Mesenchymal stem cell (in vitro differentiated cells and primary cell): ENCODE results near the gene CNN3.

Experiments
- DNase-seq: peaks from one replicate; pipeline ENCODE4 v3.0.0-alpha.2; 2013
- H2AFZ ChIP-seq: one replicate; pipeline ENCODE4 v1.6.1; 2013; ENCODE audit warnings: low read depth, mild to moderate bottlenecking, control low read depth, inconsistent platforms, low read length, moderate library complexity
- H2AK5ac ChIP-seq: 2 replicates; pipeline ENCODE4 v1.6.1; 2013; ENCODE audit warnings: low read length, moderate library complexity, mild to moderate bottlenecking, inconsistent platforms; ENCODE audit not compliant: severe bottlenecking
- H2BK120ac ChIP-seq: one replicate; pipeline ENCODE4 v1.6.1; 2013; ENCODE audit warnings: low read depth, mild to moderate bottlenecking, inconsistent platforms, low read length, moderate library complexity
- H2BK12ac ChIP-seq, 2 experiments: one replicate each; pipeline ENCODE4 v1.6.1; 2013; ENCODE audit warnings: inconsistent platforms in 2 of 2, low read length in 2 of 2, mild to moderate bottlenecking in 2 of 2, moderate library complexity in 2 of 2, control low read depth in 1 of 2
- H2BK15ac ChIP-seq: one replicate; pipeline ENCODE4 v1.6.1; 2013; ENCODE audit warnings: mild to moderate bottlenecking, low read depth, inconsistent platforms; ENCODE audit not compliant: poor library complexity, severe bottlenecking
- H2BK5ac ChIP-seq: 2 replicates; pipeline ENCODE4 v1.6.1; 2013; ENCODE audit warnings: low read depth, mild to moderate bottlenecking, low read length, control low read depth, inconsistent platforms; ENCODE audit not compliant: poor library complexity, severe bottlenecking
- H3K14ac ChIP-seq, 2 experiments: one replicate each; pipeline ENCODE4 v1.6.1; 2013; ENCODE audit warnings: inconsistent platforms in 2 of 2, low read length in 2 of 2, control low read depth in 1 of 2, mild to moderate bottlenecking in 1 of 2, moderate library complexity in 1 of 2
- H3K18ac ChIP-seq, 2 experiments: one replicate each; pipeline ENCODE4 v1.6.1; 2013; ENCODE audit warnings: inconsistent platforms in 2 of 2, low read length in 2 of 2, control low read depth in 1 of 2, low read depth in 1 of 2, mild to moderate bottlenecking in 1 of 2
- H3K23ac ChIP-seq, 2 experiments: one replicate each; pipeline ENCODE4 v1.6.1; 2013; ENCODE audit warnings: inconsistent platforms in 2 of 2, low read length in 2 of 2, mild to moderate bottlenecking in 2 of 2, moderate library complexity in 2 of 2, control low read depth in 1 of 2
- H3K27ac ChIP-seq: 2 replicates; pipeline ENCODE4 v1.5.1; 2013; ENCODE audit warnings: mild to moderate bottlenecking, moderate library complexity, low read length, control low read depth, inconsistent platforms; ENCODE audit not compliant: poor library complexity, severe bottlenecking
- H3K27me3 ChIP-seq, 2 experiments: 2 replicates each; pipeline versions ENCODE4 v1.6.1 to v1.7.0; 2013; ENCODE audit warnings: low read length in 2 of 2, mild to moderate bottlenecking in 2 of 2, moderate library complexity in 2 of 2, control low read depth in 1 of 2, inconsistent platforms in 1 of 2; ENCODE audit not compliant: control insufficient read depth in 1 of 2, insufficient read depth in 1 of 2
- H3K36me3 ChIP-seq, 2 experiments: 2 replicates each; pipeline versions ENCODE4 v1.6.1 to v1.7.0; 2013; ENCODE audit warnings: low read length in 2 of 2, control low read depth in 1 of 2, inconsistent platforms in 1 of 2, low read depth in 1 of 2, mild to moderate bottlenecking in 1 of 2; ENCODE audit not compliant: insufficient read depth in 2 of 2, control insufficient read depth in 1 of 2
- H3K4ac ChIP-seq, 2 experiments: one replicate each; pipeline ENCODE4 v1.6.1; 2013; ENCODE audit warnings: inconsistent platforms in 2 of 2, low read length in 2 of 2, mild to moderate bottlenecking in 2 of 2, moderate library complexity in 2 of 2, control low read depth in 1 of 2, low read depth in 1 of 2
- H3K4me1 ChIP-seq: 2 replicates; pipeline ENCODE4 v1.6.1; 2013; ENCODE audit warnings: low read depth, low read length, control low read depth; ENCODE audit not compliant: control insufficient read depth, insufficient read depth
- H3K4me2 ChIP-seq: 2 replicates; pipeline ENCODE4 v1.6.1; 2013; ENCODE audit warnings: low read length, mild to moderate bottlenecking, inconsistent platforms; ENCODE audit not compliant: poor library complexity, severe bottlenecking
- H3K4me3 ChIP-seq, 2 experiments: 2 replicates each; pipeline versions ENCODE4 v1.5.1 to v1.7.0; 2013; ENCODE audit warnings: low read length in 2 of 2, mild to moderate bottlenecking in 2 of 2, control low read depth in 1 of 2, low read depth in 1 of 2; ENCODE audit not compliant: insufficient read depth in 1 of 2
- H3K79me1 ChIP-seq: replicated peaks from 2 replicates; pipeline ENCODE4 v1.6.1; 2013; ENCODE audit warnings: mild to moderate bottlenecking, control low read depth, low read length, inconsistent platforms; ENCODE audit not compliant: poor library complexity, severe bottlenecking
- H3K9ac ChIP-seq: 2 replicates; pipeline ENCODE4 v1.7.0; 2013; ENCODE audit warnings: mild to moderate bottlenecking, low read length, moderate library complexity
- H3K9me3 ChIP-seq: 2 replicates; pipeline ENCODE4 v1.7.0; 2013; ENCODE audit warnings: mild to moderate bottlenecking, low read length; ENCODE audit not compliant: control insufficient read depth
- H4K8ac ChIP-seq: one replicate; pipeline ENCODE4 v1.6.1; 2013; ENCODE audit warnings: inconsistent platforms, mild to moderate bottlenecking, low read length, moderate library complexity
- H4K91ac ChIP-seq: one replicate; pipeline ENCODE4 v1.6.1; 2013; ENCODE audit warnings: mild to moderate bottlenecking, low read length, inconsistent platforms
- WGBS: methylation state at CpG from one replicate; pipeline ENCODE4 v1.1.7; 2013; ENCODE audit warnings: mixed read lengths; 5-methylcytosine and 5-hydroxymethylcytosine counted together

CNN3 gene

DNA sequence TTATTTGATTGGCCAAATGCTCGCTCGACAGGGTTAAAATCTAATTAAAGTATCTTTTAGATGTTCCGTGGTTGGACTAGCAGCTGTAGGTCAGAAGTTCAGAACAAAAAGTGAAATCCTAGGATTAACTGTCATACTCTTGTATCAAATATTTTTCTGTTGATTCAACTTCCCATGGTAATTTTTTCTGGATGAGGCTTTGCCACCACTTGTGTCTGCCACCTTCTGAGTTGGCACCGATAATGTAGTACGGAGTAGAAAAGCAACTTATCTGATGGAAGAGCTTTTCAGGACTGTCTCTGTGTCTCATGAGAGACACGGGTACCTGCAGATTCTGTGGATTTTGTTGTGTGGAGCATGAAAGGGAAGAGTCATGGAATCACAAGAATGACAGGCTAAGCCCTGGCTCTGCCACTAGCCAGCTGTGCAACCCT, 44.6 kb upstream of the CNN3 start:
- Histone ChIP-seq H4K8ac (no peak overlapping the region), H3K9me3 (no peaks in the 10 kb centered on the region), H4K91ac (no peak overlapping the region), H3K27ac (no peak overlapping the region), H2BK12ac (peak overlapping the region in 1 of 2 experiments; percentile 78), H3K4me2 (no peak overlapping the region), H3K79me1 (no peaks in the 10 kb centered on the region), H3K9ac (peak overlapping the region; percentile 0), H3K4me1 (peaks cover 8% of the 10 kb centered on the region), H3K23ac (no peak overlapping the region), H2BK120ac (no peak overlapping the region), H2AK5ac (no peak overlapping the region), H2AFZ (no peak overlapping the region), H3K4ac (peak overlapping the region in 1 of 2 experiments; percentile 50), H3K14ac (no peak overlapping the region), H3K36me3 (no peaks in the 10 kb centered on the region), H3K4me3 (no peak overlapping the region), H3K27me3 (no peaks in the 10 kb centered on the region), H2BK5ac (no peak overlapping the region), H3K18ac (no peak overlapping the region), H2BK15ac (no peak overlapping the region)
- WGBS, result 47% methylated on average over 3 of the region's 6 CpGs
- DNase-seq, result no peak

- no peak overlapping the region for H2BK120ac ChIP-seq
- no peak overlapping the region for H3K27ac ChIP-seq
- H3K18ac ChIP-seq, result peak overlapping the region; percentile 24 to 33
- H3K4me1 ChIP-seq, result peaks cover 8% of the 10 kb centered on the region
- H3K27me3 ChIP-seq, result no peaks in the 10 kb centered on the region
- peak overlapping the region in 1 of 2 experiments; percentile 84 for H2BK12ac ChIP-seq
- no peak overlapping the region for H3K4me3 ChIP-seq
- no peaks in the 10 kb centered on the region for H3K36me3 ChIP-seq
- no peak overlapping the region for H3K4me2 ChIP-seq
- H3K14ac ChIP-seq, result no peak overlapping the region
- peak overlapping the region; percentile 41 for H4K8ac ChIP-seq
- no peaks in the 10 kb centered on the region for H3K9me3 ChIP-seq
- peak overlapping the region; percentile 1 for H3K9ac ChIP-seq
- H4K91ac ChIP-seq, result no peak overlapping the region
- H3K23ac ChIP-seq, result no peak overlapping the region
- no peak overlapping the region for H2BK5ac ChIP-seq
- no peak overlapping the region for H2AFZ ChIP-seq
- H3K4ac ChIP-seq, result no peak overlapping the region
- no peak for DNase-seq
- peak overlapping the region; percentile 83 for H2BK15ac ChIP-seq
- no peak overlapping the region for H2AK5ac ChIP-seq
- H3K79me1 ChIP-seq, result no peaks in the 10 kb centered on the region
- 10% methylated on average over 1 of the region's 2 CpGs for WGBS
Measured at GRCh38 chr1:94970783-94971182, 43.9 kb upstream of the CNN3 start.

- WGBS, result 98% methylated on average over 5 of the region's 6 CpGs
- Histone ChIP-seq H3K4me1 (peaks cover 8% of the 10 kb centered on the region), H2AFZ (no peak overlapping the region), H2BK120ac (no peak overlapping the region), H2BK5ac (no peak overlapping the region), H3K18ac (no peak overlapping the region), H4K8ac (no peak overlapping the region), H3K36me3 (no peaks in the 10 kb centered on the region), H2BK12ac (no peak overlapping the region), H4K91ac (no peak overlapping the region), H3K4me3 (no peak overlapping the region), H3K14ac (no peak overlapping the region), H3K9me3 (no peaks in the 10 kb centered on the region), H3K4me2 (no peak overlapping the region), H3K9ac (no peak overlapping the region), H3K27ac (no peak overlapping the region), H2BK15ac (no peak overlapping the region), H3K27me3 (no peaks in the 10 kb centered on the region), H3K79me1 (no peaks in the 10 kb centered on the region), H3K23ac (no peak overlapping the region), H3K4ac (no peak overlapping the region), H2AK5ac (no peak overlapping the region)
- DNase-seq, result no peak
Measured at GRCh38 chr1:94969137-94969536, 42.2 kb upstream of the CNN3 start.

GRCh38 chr1:94966033-94966432, 39.1 kb upstream of the CNN3 start:
- H2BK120ac ChIP-seq, result no peak overlapping the region
- H4K91ac ChIP-seq, result no peak overlapping the region
- H3K18ac ChIP-seq, result no peak overlapping the region
- no peak overlapping the region for H2BK12ac ChIP-seq
- H2AFZ ChIP-seq, result no peak overlapping the region
- no peak overlapping the region for H2BK5ac ChIP-seq
- H3K4me3 ChIP-seq, result no peak overlapping the region
- no peak overlapping the region for H3K9ac ChIP-seq
- no peak overlapping the region for H2AK5ac ChIP-seq
- no peak overlapping the region for H3K27ac ChIP-seq
- peaks cover 1% of the 10 kb centered on the region for H3K4me1 ChIP-seq
- no peak overlapping the region for H3K4ac ChIP-seq
- DNase-seq, result no peak
- H4K8ac ChIP-seq, result no peak overlapping the region
- H3K36me3 ChIP-seq, result no peaks in the 10 kb centered on the region
- no CpG with 5 or more reads among the region's 1 CpG for WGBS
- H3K27me3 ChIP-seq, result no peaks in the 10 kb centered on the region
- H3K14ac ChIP-seq, result no peak overlapping the region
- no peak overlapping the region for H3K4me2 ChIP-seq
- H3K23ac ChIP-seq, result no peak overlapping the region
- H3K79me1 ChIP-seq, result no peaks in the 10 kb centered on the region
- no peaks in the 10 kb centered on the region for H3K9me3 ChIP-seq
- H2BK15ac ChIP-seq, result no peak overlapping the region
